ENCODE results near the gene KLHL21. TPM values are rescaled to one million over a fixed set of nuclear protein-coding genes. Genes with fewer than 3 reads are reported as not detected.

The KLHL21 gene
- total RNA-seq, 1 donor from 2014 or later, result 21.3 TPM

GRCh38 chr1:6623269-6623965 lies 20.7 kb upstream of the KLHL21 start:
- TF ChIP-seq, protein P1, sequence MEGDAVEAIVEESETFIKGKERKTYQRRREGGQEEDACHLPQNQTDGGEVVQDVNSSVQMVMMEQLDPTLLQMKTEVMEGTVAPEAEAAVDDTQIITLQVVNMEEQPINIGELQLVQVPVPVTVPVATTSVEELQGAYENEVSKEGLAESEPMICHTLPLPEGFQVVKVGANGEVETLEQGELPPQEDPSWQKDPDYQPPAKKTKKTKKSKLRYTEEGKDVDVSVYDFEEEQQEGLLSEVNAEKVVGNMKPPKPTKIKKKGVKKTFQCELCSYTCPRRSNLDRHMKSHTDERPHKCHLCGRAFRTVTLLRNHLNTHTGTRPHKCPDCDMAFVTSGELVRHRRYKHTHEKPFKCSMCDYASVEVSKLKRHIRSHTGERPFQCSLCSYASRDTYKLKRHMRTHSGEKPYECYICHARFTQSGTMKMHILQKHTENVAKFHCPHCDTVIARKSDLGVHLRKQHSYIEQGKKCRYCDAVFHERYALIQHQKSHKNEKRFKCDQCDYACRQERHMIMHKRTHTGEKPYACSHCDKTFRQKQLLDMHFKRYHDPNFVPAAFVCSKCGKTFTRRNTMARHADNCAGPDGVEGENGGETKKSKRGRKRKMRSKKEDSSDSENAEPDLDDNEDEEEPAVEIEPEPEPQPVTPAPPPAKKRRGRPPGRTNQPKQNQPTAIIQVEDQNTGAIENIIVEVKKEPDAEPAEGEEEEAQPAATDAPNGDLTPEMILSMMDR (IDR thresholded peaks at IDR 0.05; ENCODE audit: unreplicated experiment), result no peak
- Mint-ChIP-seq H3K4me3 (ENCODE audit: low read depth) (no peak overlapping the region), H3K27me3 (no peaks in the 10 kb centered on the region), H3K27ac (no peak overlapping the region), H3K36me3 (ENCODE audit: insufficient read depth) (peaks cover 25% of the 10 kb centered on the region), H3K9me3 (ENCODE audit: low read depth) (no peaks in the 10 kb centered on the region), H3K4me1 (ENCODE audit: low read depth) (peaks cover 12% of the 10 kb centered on the region)
- no peak for DNase-seq (ENCODE audit: low spot score, unreplicated experiment)

GRCh38 chr1:6622396-6623152 lies 19.9 kb upstream of the KLHL21 start:
- Mint-ChIP-seq H3K36me3 (ENCODE audit: insufficient read depth) (peaks cover 20% of the 10 kb centered on the region), H3K27me3 (no peaks in the 10 kb centered on the region), H3K27ac (no peak overlapping the region), H3K4me3 (ENCODE audit: low read depth) (peak overlapping the region; percentile 5), H3K4me1 (ENCODE audit: low read depth) (peaks cover 12% of the 10 kb centered on the region), H3K9me3 (ENCODE audit: low read depth) (no peaks in the 10 kb centered on the region)
- TF ChIP-seq, protein P1 (IDR thresholded peaks at IDR 0.05; ENCODE audit: unreplicated experiment), result no peak
- DNase-seq (ENCODE audit: low spot score, unreplicated experiment), result no peak

DNA sequence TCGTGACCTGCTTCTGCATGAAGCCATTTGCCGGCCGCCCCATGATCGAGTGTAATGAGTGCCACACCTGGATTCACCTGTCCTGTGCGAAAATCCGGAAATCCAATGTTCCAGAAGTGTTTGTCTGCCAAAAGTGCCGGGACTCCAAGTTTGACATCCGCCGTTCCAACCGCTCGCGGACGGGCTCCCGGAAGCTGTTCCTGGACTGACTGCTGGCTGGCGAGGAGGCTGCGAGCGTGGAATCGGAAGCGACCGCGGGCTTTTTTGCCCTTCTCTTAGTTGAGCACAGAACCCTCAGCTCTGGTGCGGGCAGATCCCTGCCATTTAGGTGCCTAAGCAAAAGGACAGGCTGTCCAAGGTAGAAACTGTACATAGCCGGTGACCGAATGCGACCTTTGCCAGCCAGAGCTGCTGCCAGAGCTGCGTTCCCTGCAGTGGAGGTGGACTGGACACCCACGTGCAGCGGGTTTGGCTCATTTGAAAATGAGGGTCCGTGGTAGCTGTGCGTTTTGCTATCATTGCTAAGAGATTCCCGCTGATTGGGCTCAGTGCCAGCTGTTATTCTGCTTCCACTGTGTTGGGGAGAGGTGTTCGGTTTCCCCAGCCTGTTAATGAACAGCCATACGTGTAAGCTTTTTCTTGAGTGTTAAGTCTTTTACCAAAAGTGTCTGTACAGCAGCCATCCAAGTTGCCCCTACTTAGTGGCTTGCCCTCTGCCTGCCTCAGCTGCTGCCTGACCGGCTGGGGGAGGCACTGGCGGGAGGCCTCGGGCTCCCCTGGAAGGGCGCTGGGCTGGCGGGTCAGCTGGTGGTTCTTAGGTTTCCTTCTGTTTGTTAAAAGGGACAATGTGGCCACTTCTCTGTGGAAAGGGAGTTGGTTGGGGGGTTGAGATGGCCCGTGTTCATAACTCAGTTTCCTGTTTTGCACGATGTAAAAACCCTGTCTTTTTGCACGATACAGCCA lies 19.0 kb upstream of the KLHL21 start:
- no peaks in the 10 kb centered on the region for H3K27me3 Mint-ChIP-seq
- TF ChIP-seq, protein P1 (IDR thresholded peaks at IDR 0.05; ENCODE audit: unreplicated experiment), result no peak
- H3K36me3 Mint-ChIP-seq (ENCODE audit: insufficient read depth), result peaks cover 19% of the 10 kb centered on the region
- no peak overlapping the region for H3K4me3 Mint-ChIP-seq (ENCODE audit: low read depth)
- no peak overlapping the region for H3K27ac Mint-ChIP-seq
- peaks cover 12% of the 10 kb centered on the region for H3K4me1 Mint-ChIP-seq (ENCODE audit: low read depth)
- DNase-seq (ENCODE audit: low spot score, unreplicated experiment), result no peak
- H3K9me3 Mint-ChIP-seq (ENCODE audit: low read depth), result no peaks in the 10 kb centered on the region

DNA sequence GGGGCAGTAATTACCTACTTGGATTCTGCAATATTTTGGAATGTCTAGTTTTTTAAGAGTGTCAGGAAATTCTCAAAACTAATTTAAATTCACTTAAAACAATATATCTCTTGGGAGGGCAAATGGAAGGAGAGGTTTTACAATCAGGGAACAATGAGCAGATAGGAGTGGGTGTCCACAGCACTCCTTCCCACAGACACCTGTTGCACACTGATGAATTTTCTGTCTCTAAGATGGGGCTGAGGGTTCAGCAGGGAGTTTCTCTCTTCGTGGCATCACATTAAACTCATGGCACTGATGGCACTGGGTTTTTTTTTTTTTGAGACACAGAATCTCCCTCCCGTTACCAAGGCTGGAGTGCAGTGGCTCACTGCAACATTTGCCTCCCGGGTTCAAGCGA lies 16.4 kb upstream of the KLHL21 start:
- no peaks in the 10 kb centered on the region for H3K9me3 Mint-ChIP-seq (ENCODE audit: low read depth)
- H3K27ac Mint-ChIP-seq, result no peak overlapping the region
- H3K27me3 Mint-ChIP-seq, result no peaks in the 10 kb centered on the region
- peaks cover 7% of the 10 kb centered on the region for H3K4me1 Mint-ChIP-seq (ENCODE audit: low read depth)
- peaks cover 19% of the 10 kb centered on the region for H3K36me3 Mint-ChIP-seq (ENCODE audit: insufficient read depth)
- TF ChIP-seq, protein P1 (IDR thresholded peaks at IDR 0.05; ENCODE audit: unreplicated experiment), result no peak
- no peak for DNase-seq (ENCODE audit: low spot score, unreplicated experiment)
- no peak overlapping the region for H3K4me3 Mint-ChIP-seq (ENCODE audit: low read depth)
